ENCODE results near the gene WNT3.
A peak's percentile ranks its signal among the peaks of the same experiment; 100 is the strongest.

The WNT3 gene, protein sequence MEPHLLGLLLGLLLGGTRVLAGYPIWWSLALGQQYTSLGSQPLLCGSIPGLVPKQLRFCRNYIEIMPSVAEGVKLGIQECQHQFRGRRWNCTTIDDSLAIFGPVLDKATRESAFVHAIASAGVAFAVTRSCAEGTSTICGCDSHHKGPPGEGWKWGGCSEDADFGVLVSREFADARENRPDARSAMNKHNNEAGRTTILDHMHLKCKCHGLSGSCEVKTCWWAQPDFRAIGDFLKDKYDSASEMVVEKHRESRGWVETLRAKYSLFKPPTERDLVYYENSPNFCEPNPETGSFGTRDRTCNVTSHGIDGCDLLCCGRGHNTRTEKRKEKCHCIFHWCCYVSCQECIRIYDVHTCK

GRCh38 chr17:46818316-46818928 is at the start of gene WNT3:
Gene WNT3, minus strand, starts transcription at chr17:46818692. Its CDS starts 95 bp downstream, at chr17:46818597.
- H3K4me3 ChIP-seq, result peak within 1 kb of the TSS; percentile 70
- no peak for DNase-seq (ENCODE audit: low spot score)
- TF ChIP-seq, protein P1, sequence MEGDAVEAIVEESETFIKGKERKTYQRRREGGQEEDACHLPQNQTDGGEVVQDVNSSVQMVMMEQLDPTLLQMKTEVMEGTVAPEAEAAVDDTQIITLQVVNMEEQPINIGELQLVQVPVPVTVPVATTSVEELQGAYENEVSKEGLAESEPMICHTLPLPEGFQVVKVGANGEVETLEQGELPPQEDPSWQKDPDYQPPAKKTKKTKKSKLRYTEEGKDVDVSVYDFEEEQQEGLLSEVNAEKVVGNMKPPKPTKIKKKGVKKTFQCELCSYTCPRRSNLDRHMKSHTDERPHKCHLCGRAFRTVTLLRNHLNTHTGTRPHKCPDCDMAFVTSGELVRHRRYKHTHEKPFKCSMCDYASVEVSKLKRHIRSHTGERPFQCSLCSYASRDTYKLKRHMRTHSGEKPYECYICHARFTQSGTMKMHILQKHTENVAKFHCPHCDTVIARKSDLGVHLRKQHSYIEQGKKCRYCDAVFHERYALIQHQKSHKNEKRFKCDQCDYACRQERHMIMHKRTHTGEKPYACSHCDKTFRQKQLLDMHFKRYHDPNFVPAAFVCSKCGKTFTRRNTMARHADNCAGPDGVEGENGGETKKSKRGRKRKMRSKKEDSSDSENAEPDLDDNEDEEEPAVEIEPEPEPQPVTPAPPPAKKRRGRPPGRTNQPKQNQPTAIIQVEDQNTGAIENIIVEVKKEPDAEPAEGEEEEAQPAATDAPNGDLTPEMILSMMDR (IDR thresholded peaks at IDR 0.05), result no peak

DNA sequence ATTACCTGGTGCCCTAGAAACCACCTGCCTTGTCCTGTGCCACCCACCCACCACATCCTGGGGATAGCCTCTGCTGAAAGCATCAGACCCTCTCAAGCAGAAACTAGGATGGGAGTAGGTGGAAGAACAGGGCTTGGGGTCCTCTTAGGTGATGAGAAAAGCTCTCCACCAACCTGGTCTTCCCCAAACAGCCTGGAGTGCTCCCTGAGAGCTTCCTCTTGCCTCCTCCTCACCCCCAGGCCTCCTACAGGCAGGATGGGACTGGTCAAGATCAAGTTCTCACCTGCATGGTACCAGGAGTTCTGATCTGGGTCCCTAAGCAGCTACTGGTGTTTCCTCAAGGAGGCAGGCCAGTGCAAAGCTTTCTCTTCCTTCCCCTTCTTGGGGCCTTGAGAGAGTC is 48.3 kb upstream of the WNT3 start:
- Histone ChIP-seq H3K27ac (no peak overlapping the region), H3K4me3 (no peak overlapping the region)
- TF ChIP-seq, protein P1 (IDR thresholded peaks at IDR 0.05), result no peak
- DNase-seq (ENCODE audit: low spot score), result no peak

More at GRCh38 chr17:46818316-46818928, at the start of gene WNT3:
- no peak within 1 kb of the TSS for H3K27ac ChIP-seq

GRCh38 chr17:46866325-46866724 is 47.8 kb upstream of the WNT3 start:
- Histone ChIP-seq H3K27ac (no peak overlapping the region), H3K4me3 (no peak overlapping the region)
- TF ChIP-seq, protein P1 (IDR thresholded peaks at IDR 0.05), result no peak
- no peak for DNase-seq (ENCODE audit: low spot score)

- TF ChIP-seq, protein P1 (IDR thresholded peaks at IDR 0.05), result no peak
- Histone ChIP-seq H3K4me3 (no peak overlapping the region), H3K27ac (no peak overlapping the region)
- no peak for DNase-seq (ENCODE audit: low spot score)
Observed at GRCh38 chr17:46865100-46865499, 46.6 kb upstream of the WNT3 start.

DNA sequence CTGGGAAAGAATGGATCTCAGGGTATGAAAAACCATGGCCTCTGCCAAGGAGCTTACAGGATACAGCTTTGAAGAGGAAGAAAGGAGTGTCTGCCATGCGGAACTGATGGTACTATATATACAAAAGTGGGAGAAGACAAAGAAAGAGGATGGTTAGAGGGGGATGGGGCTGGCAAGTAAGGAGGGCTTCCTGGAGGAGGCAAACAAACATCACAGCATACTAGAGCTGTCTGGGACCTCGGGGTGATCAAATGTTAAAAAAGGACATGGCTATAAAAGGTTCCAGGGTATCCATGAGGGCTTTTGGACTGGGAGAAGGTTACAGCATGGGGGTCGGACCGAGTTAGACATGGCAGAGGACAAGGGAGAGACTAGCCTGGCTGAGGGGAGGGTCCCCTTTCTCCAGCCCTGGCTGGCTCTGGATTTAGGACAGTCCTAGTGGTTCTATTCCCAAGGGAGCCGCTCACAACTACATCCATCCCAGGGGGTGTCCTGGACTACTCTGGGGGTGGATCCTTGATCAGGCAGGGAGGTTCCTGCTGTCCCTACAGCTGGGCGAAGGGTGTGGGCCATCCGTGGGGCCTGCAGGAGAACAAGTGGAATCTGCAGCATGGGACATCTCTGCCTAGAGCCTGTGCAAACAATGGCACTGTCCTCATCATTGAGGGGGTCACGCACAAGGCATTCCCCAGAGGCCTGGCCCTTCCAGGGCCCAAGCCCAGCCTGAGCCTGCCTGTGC is 45.1 kb upstream of the WNT3 start:
- Histone ChIP-seq H3K27ac (no peak overlapping the region), H3K4me3 (no peak overlapping the region)
- DNase-seq (ENCODE audit: low spot score), result no peak
- TF ChIP-seq, protein P1 (IDR thresholded peaks at IDR 0.05), result no peak

GRCh38 chr17:46862949-46863348 is 44.5 kb upstream of the WNT3 start:
- Histone ChIP-seq H3K4me3 (no peak overlapping the region), H3K27ac (no peak overlapping the region)
- TF ChIP-seq, protein P1 (IDR thresholded peaks at IDR 0.05), result no peak
- DNase-seq (ENCODE audit: low spot score), result no peak
